ENCODE data around the gene IGF2BP1. TPM values are rescaled to one million over a fixed set of nuclear protein-coding genes. Genes with fewer than 3 reads are reported as not detected.

The IGF2BP1 gene
- total and polyA plus RNA-seq, 2 of the 8 experiments (the other 6 are each of a cell fraction or from before 2014, with no cell fraction given) = 41.6 to 513 TPM

GRCh38 chr17:49050611-49051010 is 53.4 kb downstream of the IGF2BP1 start:
- Histone ChIP-seq H2BK20ac (ENCODE audit: low read length) (no peak overlapping the region), H4K5ac (ENCODE audit: insufficient read length, low read depth, low read length) (no peak overlapping the region), H3K9me3 (ENCODE audit: insufficient read depth in 2 of 2, low read depth in 1 of 2, low read length in 1 of 2) (no peaks in the 10 kb centered on the region), H2BK15ac (ENCODE audit: low read length) (no peak overlapping the region), H2AFZ (ENCODE audit: low read length) (no peak overlapping the region), H2BK5ac (ENCODE audit: low read depth, low read length) (no peak overlapping the region), H3K4me1 (replicated peaks in 1 of 4; ENCODE audit: control insufficient read depth in 3 of 4, insufficient read depth in 4 of 4, low read length in 3 of 4) (peaks cover 10 to 20% (median 19%) of the 10 kb centered on the region in 4 experiments), H4K20me1 (replicated peaks in 1 of 2; ENCODE audit: control insufficient read depth in 1 of 2, insufficient read depth in 2 of 2, low read length in 2 of 2) (peaks cover 4 to 6% of the 10 kb centered on the region in 2 experiments), H2BK12ac (ENCODE audit: low read depth, low read length) (no peak overlapping the region), H3K27ac (ENCODE audit: low read depth, low read length) (no peak overlapping the region), H2AK5ac (ENCODE audit: low read depth, low read length) (no peak overlapping the region), H3K27me3 (replicated peaks in 1 of 4; ENCODE audit: control insufficient read depth in 3 of 4, extremely low read depth in 1 of 4, insufficient read depth in 3 of 4, low read length in 3 of 4) (no peaks in the 10 kb centered on the region), H3K36me3 (ENCODE audit: control insufficient read depth in 2 of 4, insufficient read depth in 4 of 4, low read length in 3 of 4) (peaks cover 44 to 95% (median 61%) of the 10 kb centered on the region in 4 experiments), H3K23me2 (ENCODE audit: low read depth, low read length) (no peaks in the 10 kb centered on the region), H3K4me2 (ENCODE audit: insufficient read depth in 1 of 2, low read depth in 2 of 2, low read length in 2 of 2) (no peak overlapping the region), H3K4ac (replicated peaks; ENCODE audit: insufficient read length, low read depth, low read length) (no peak overlapping the region), H4K8ac (ENCODE audit: extremely low read depth, insufficient read depth, low read length) (no peak overlapping the region), H3K79me2 (ENCODE audit: control insufficient read depth in 1 of 2, insufficient read depth in 2 of 2, low read length in 2 of 2) (no peaks in the 10 kb centered on the region), H3K56ac (replicated peaks; ENCODE audit: insufficient read length, low read depth, low read length) (no peak overlapping the region), H3K18ac (ENCODE audit: extremely low read depth, low read length) (no peak overlapping the region), H3K79me1 (ENCODE audit: low read depth, low read length) (peaks cover 3% of the 10 kb centered on the region; the same call in 1 of the 2 replicates), H3K14ac (ENCODE audit: insufficient read length) (no peak overlapping the region), H4K91ac (replicated peaks; ENCODE audit: insufficient read length, low read length) (no peak overlapping the region), H3K4me3 (ENCODE audit: extremely low read depth in 1 of 4, insufficient read depth in 2 of 4, low read depth in 3 of 4, low read length in 4 of 4) (no peak overlapping the region), H3K9ac (replicated peaks in 1 of 4; ENCODE audit: extremely low read depth in 1 of 4, low read depth in 3 of 4, low read length in 3 of 4) (no peak overlapping the region), H3K23ac (ENCODE audit: insufficient read length) (no peak overlapping the region), H2BK120ac (replicated peaks; ENCODE audit: low read depth, low read length) (no peak overlapping the region)
- WGBS, 2 experiments (ENCODE audit: extremely low coverage in 1 of 2, insufficient coverage in 1 of 2, insufficient read length in 1 of 2, insufficient replicate concordance in 2 of 2, low coverage in 1 of 2, low lambda C conversion rate in 2 of 2, missing lambda C conversion rate in 1 of 2) = 90% methylated on average over 2 of the region's 2 CpGs; no CpG with 5 or more reads in 1 of the 2 experiments
- DNase-seq (ENCODE audit: low read depth in 1 of 2, low spot score in 2 of 2) (no peak), FAIRE-seq (no peak)
- TF ChIP-seq CREB1 (IDR thresholded peaks at IDR 0.05) (no peak), SAP30 (IDR thresholded peaks at IDR 0.05; ENCODE audit: insufficient read depth, insufficient replicate concordance, low read length) (no peak), POLR2A (IDR thresholded peaks at IDR 0.05; ENCODE audit: control extremely low read depth in 1 of 2, low read depth in 2 of 2, low read length in 2 of 2) (no peak), POU5F1 (IDR thresholded peaks at IDR 0.05; ENCODE audit: low read depth, low read length) (no peak), KDM4A (IDR thresholded peaks at IDR 0.05; ENCODE audit: low read depth, low read length, severe bottlenecking) (no peak), RAD21 (IDR thresholded peaks at IDR 0.05 in 1 of 2, conservative IDR thresholded peaks at IDR 0.05 in 1 of 2; ENCODE audit: low read depth in 2 of 2, low read length in 2 of 2) (no peak), RNF2 (IDR thresholded peaks at IDR 0.05; ENCODE audit: borderline replicate concordance, low read depth, low read length, missing control alignments, poor library complexity, severe bottlenecking) (no peak), YY1 (IDR thresholded peaks at IDR 0.05; ENCODE audit: low read depth, low read length) (no peak), CBX5 (IDR thresholded peaks at IDR 0.05; ENCODE audit: low read depth, low read length) (no peak)
- ChIA-PET POLR2A (ENCODE audit: partially characterized antibody) (interaction anchor here (0.7 to 5.2 kb wide), 6 partner anchors 10 to 110 kb away, joined by 3 to 24 read pairs (median 5); partner anchors contain the start of gene IGF2BP1), CTCF (ENCODE audit: partially characterized antibody) (interaction anchor here (0.8 to 5.6 kb wide), 5 partner anchors 9 to 174 kb away, joined by 3 to 34 read pairs (median 4); no protein-coding TSS in a partner anchor)
